Measurements from ENCODE around the gene ST6GALNAC1. TPM values are rescaled to one million over a fixed set of nuclear protein-coding genes. Genes with fewer than 3 reads are reported as not detected.

Gene ST6GALNAC1
- total and polyA plus RNA-seq, 8 donors = 0.34 to 4.9 (median 1.2) TPM

DNA sequence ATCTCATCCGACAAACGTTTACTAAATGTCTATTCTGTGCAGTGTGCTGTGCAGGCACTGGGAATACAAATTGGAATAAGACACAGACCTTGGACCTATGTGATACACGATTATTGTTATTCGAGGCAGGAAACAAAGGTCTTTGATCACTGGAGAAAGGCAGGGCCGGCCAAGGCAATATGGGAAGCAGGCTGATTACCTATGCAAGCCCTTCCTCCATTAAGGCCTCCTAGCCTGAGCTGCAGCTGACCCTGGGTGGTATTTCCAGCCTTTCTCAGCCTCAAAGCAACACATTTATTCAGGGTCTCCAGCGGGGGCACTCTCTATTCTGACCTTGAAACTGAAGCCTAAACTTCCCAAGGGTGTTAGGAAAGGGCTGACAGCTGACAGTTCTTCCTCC is 13.4 kb downstream of the ST6GALNAC1 start:
- WGBS, 2 donors = 62 to 70% methylated on average over 6 of the region's 6 CpGs
- TF ChIP-seq, protein P1, sequence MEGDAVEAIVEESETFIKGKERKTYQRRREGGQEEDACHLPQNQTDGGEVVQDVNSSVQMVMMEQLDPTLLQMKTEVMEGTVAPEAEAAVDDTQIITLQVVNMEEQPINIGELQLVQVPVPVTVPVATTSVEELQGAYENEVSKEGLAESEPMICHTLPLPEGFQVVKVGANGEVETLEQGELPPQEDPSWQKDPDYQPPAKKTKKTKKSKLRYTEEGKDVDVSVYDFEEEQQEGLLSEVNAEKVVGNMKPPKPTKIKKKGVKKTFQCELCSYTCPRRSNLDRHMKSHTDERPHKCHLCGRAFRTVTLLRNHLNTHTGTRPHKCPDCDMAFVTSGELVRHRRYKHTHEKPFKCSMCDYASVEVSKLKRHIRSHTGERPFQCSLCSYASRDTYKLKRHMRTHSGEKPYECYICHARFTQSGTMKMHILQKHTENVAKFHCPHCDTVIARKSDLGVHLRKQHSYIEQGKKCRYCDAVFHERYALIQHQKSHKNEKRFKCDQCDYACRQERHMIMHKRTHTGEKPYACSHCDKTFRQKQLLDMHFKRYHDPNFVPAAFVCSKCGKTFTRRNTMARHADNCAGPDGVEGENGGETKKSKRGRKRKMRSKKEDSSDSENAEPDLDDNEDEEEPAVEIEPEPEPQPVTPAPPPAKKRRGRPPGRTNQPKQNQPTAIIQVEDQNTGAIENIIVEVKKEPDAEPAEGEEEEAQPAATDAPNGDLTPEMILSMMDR (IDR thresholded peaks at IDR 0.05) = no peak
- no peaks in the 10 kb centered on the region for H3K36me3 ChIP-seq
- FAIRE-seq = no peak
- no peak for DNase-seq
- H3K9me3 ChIP-seq = no peaks in the 10 kb centered on the region
- H3K4me3 ChIP-seq = no peak overlapping the region
- ATAC-seq = no peak
- H3K27ac ChIP-seq = no peak overlapping the region
- intact Hi-C loops (cut with DNase I) = no loop called here
- no peaks in the 10 kb centered on the region for H3K27me3 ChIP-seq
- H3K4me1 ChIP-seq = no peaks in the 10 kb centered on the region

DNA sequence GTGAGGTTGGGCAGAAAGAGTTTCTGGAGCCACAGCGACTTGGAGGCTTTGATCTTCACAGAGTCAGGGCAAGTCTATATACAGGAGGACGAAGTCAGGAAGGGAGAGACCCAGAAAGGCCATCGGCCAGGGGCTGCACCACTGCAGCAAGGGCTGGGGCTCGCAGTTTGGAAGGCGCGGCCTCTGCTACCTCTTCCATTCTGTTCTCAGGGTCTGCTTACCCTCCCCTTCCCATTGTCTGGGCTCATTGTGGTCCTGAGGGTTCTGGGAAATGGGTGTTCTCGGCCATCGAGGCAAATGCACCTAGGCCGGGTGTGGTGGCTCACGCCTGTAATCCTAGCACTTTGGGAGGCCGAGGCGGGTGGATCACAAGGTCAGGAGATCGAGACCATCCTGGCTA is 16.0 kb downstream of the ST6GALNAC1 start:
- FAIRE-seq (no peak), DNase-seq (no peak)
- intact Hi-C loops (cut with DNase I) = loop anchor here in 2 of 3 donors (5.0 to 10.0 kb wide), 2 partner anchors 103 to 105 kb away; no protein-coding TSS in a partner anchor

DNA sequence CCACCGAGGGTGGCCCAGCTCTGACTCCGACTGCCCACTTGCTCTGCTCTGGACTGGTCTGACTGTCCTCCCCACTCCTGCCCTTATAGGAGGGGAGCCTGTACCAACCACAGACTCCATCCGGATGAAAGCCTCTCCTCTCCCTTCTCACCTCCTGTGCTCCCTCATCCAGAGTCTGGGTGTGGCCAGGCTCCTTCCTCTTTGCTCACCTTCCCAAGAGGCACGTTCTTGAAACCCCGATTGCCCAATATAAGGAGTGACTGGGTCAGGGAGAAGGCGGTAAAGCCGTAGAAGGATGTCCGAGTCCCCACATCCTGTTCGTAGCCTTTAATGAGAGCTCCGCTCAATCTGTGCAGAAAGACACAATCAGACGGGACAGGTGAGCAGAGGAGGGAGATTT is 17.1 kb downstream of the ST6GALNAC1 start:
- FAIRE-seq = no peak
- WGBS, 2 donors = 66 to 78% methylated on average over 9 to 11 of the region's 11 CpGs

More for the DNA sequence above, 16.0 kb downstream of the ST6GALNAC1 start:
- TF ChIP-seq, protein P1 (IDR thresholded peaks at IDR 0.05) = no peak
- no peak for ATAC-seq
- Histone ChIP-seq H3K4me3 (no peak overlapping the region), H3K9me3 (no peaks in the 10 kb centered on the region), H3K4me1 (no peaks in the 10 kb centered on the region), H3K36me3 (no peaks in the 10 kb centered on the region), H3K27ac (no peak overlapping the region), H3K27me3 (no peaks in the 10 kb centered on the region)
- 87 to 90% methylated on average over 9 to 12 of the region's 13 CpGs for WGBS, 2 donors

DNA sequence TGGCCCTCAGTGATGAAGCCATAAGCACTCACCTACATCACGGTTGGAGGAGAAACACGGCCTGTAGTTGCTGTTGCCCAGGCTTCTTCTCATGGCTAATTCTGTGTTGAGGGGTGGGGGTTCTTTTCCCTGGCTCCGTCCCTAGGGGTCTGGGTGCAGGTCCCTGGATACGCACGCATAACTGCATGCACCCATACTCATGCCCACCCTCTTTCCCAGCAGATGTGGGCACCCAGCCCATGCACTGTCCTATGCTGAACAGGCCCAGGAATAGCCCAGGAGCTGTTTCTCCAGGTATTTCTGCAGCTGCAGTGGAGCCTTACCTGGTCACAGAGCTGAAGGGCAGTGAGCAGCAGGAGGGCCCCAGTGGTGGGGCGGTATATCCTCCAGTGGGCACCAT is 18.1 kb downstream of the ST6GALNAC1 start:
- H3K27ac ChIP-seq = no peak overlapping the region

More for the DNA sequence above, 17.1 kb downstream of the ST6GALNAC1 start:
- Histone ChIP-seq H3K27me3 (no peaks in the 10 kb centered on the region), H3K36me3 (no peaks in the 10 kb centered on the region), H3K4me1 (no peaks in the 10 kb centered on the region), H3K4me3 (no peak overlapping the region), H3K27ac (no peak overlapping the region), H3K9me3 (no peaks in the 10 kb centered on the region)
- no peak for DNase-seq
- ATAC-seq = no peak
- TF ChIP-seq, protein P1 (IDR thresholded peaks at IDR 0.05) = no peak
- intact Hi-C loops (cut with DNase I) = loop anchor here in 2 of 3 donors (5.0 to 10.0 kb wide), 2 partner anchors 102 to 104 kb away; no protein-coding TSS in a partner anchor

More for the DNA sequence above, 18.1 kb downstream of the ST6GALNAC1 start:
- no peaks in the 10 kb centered on the region for H3K4me1 ChIP-seq
- TF ChIP-seq, protein P1 (IDR thresholded peaks at IDR 0.05) = no peak
- no peak for DNase-seq
- H3K36me3 ChIP-seq = no peaks in the 10 kb centered on the region
- no peak for FAIRE-seq
- WGBS, 2 donors = 75 to 78% methylated on average over 6 of the region's 6 CpGs
- no peak for ATAC-seq
- intact Hi-C loops (cut with DNase I) = loop anchor here in 2 of 3 donors (5.0 to 10.0 kb wide), 2 partner anchors 101 to 103 kb away; no protein-coding TSS in a partner anchor
- H3K27me3 ChIP-seq = no peaks in the 10 kb centered on the region
- H3K4me3 ChIP-seq = no peak overlapping the region
- H3K9me3 ChIP-seq = no peaks in the 10 kb centered on the region

Measured in pancreas (tissue), 10 donors.